PC-9 (cell line): ENCODE data around the gene TBC1D25. TPM values are rescaled to one million over a fixed set of nuclear protein-coding genes. Genes with fewer than 3 reads are reported as not detected.

Experiments
- BruUV-seq: library from RNA; stranded (reverse); fragments of 400-500 nt; replicated peaks from 2 replicates; lab custom pipeline; 2021; lab: Mats Ljungman, UMichigan
- CTCF ChIA-PET: fragments of 300-600 bp; sonication (Branson Sonifier 250); formaldehyde crosslinking; loops from one replicate; lab custom pipeline; 2022; ENCODE audit warnings: antibody characterized with exemption; lab: Charles Lee
- POLR2A ChIA-PET: fragments of 300-600 bp; sonication (Branson Sonifier 250); formaldehyde crosslinking; loops from one replicate; lab custom pipeline; 2022; ENCODE audit warnings: antibody characterized with exemption; ENCODE audit not compliant: unreplicated experiment; lab: Charles Lee
- DNase-seq, 2 experiments: peaks; one replicate each; pipeline versions ENCODE4 v3.0.0 to v3.0.0-alpha.2; 2015 to 2022; ENCODE audit warnings: mixed read lengths in 1 of 2
- H2AFZ ChIP-seq: fragments of 200-600 bp; sonication (generic); 2 replicates; pipeline ENCODE4 v1.8.1; 2017; ENCODE audit warnings: antibody characterized with exemption
- H3F3A ChIP-seq: fragments of 200-600 bp; sonication (generic); 2 replicates; pipeline ENCODE4 v1.8.1; 2017; ENCODE audit warnings: antibody characterized with exemption, mild to moderate bottlenecking, low read depth; ENCODE audit not compliant: insufficient read depth
- H3K27ac ChIP-seq: fragments of 200-600 bp; sonication (generic); 2 replicates; pipeline ENCODE4 v1.6.1; 2016; ENCODE audit warnings: mixed run types
- H3K27me3 ChIP-seq: fragments of 200-600 bp; sonication (generic); 2 replicates; pipeline ENCODE4 v1.6.1; 2016; ENCODE audit warnings: low read depth, mixed run types; ENCODE audit not compliant: insufficient read depth
- H3K36me3 ChIP-seq: fragments of 200-600 bp; sonication (generic); 2 replicates; pipeline ENCODE4 v1.6.1; 2016; ENCODE audit warnings: low read depth, mixed run types
- H3K4me1 ChIP-seq: fragments of 200-600 bp; sonication (generic); replicated peaks from 2 replicates; pipeline ENCODE4 v1.6.1; 2016; ENCODE audit warnings: mixed run types; ENCODE audit not compliant: insufficient read depth
- H3K4me2 ChIP-seq: fragments of 200-600 bp; sonication (generic); 2 replicates; pipeline ENCODE4 v1.6.1; 2017; ENCODE audit warnings: mixed run types
- H3K4me3 ChIP-seq: fragments of 200-600 bp; sonication (generic); 2 replicates; pipeline ENCODE4 v1.6.1; 2016; ENCODE audit warnings: mixed run types
- H3K79me2 ChIP-seq: fragments of 200-600 bp; sonication (generic); 2 replicates; pipeline ENCODE4 v1.6.1; 2017; ENCODE audit warnings: low read depth, mixed run types
- H3K9me2 ChIP-seq: fragments of 200-600 bp; sonication (generic); 2 replicates; pipeline ENCODE4 v1.8.1; 2017; ENCODE audit warnings: mild to moderate bottlenecking; ENCODE audit not compliant: insufficient read depth
- H3K9me3 ChIP-seq: fragments of 200-600 bp; sonication (generic); 2 replicates; pipeline ENCODE4 v1.8.1; 2016; ENCODE audit warnings: low read depth; ENCODE audit not compliant: insufficient read depth
- H4K20me1 ChIP-seq: fragments of 200-600 bp; sonication (generic); 2 replicates; pipeline ENCODE4 v1.8.1; 2017; ENCODE audit not compliant: insufficient read depth
- EZH2 ChIP-seq: fragments of 200-600 bp; sonication (generic); IDR thresholded peaks from 2 replicates; pipeline ENCODE4 v1.8.0; 2017; ENCODE audit warnings: antibody characterized with exemption, low read depth
- intact Hi-C: fragments of 100-400 bp; cut with micrococcal nuclease; formaldehyde crosslinking; loops from one replicate; pipeline ENCODE4 v1.10.0; 2022; ENCODE audit not compliant: unreplicated experiment
- total RNA-seq: library from RNA; stranded (reverse); gene quantifications from 2 replicates; pipeline ENCODE4 v1.2.3, GENCODE V29; 2021
- TF ChIP-seq, protein P1 (sequence below): fragments of 200-600 bp; sonication (generic); conservative IDR thresholded peaks from 2 replicates; pipeline ENCODE4 v1.6.1; 2017; ENCODE audit warnings: mixed run types, antibody characterized with exemption, mild to moderate bottlenecking, moderate library complexity

The TBC1D25 gene
- total RNA-seq, 1 experiment from 2014 or later = 7.4 TPM

DNA sequence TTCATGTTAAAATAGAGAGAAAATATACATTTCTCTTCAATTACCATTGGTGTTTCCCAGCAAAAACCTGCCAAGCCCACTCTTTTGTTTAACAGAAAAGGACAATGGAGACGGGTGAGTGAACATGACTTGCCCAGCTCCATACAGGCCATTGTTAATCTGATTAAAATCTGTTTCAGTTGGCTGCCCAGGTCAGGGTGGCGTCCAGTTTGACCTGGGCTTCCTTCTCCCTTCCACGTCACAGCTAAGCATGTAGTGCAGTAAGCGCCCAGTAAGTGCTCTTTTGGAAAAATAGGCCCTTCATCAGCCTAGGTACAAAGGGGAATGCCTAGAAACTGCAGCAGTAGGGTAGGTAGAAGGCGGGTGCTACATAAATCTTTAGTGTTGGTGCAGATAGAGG is 32.3 kb upstream of the TBC1D25 start:
- H3K27ac ChIP-seq = no peak overlapping the region
- no peaks in the 10 kb centered on the region for H3K9me3 ChIP-seq
- no peak overlapping the region for H3K4me3 ChIP-seq
- H4K20me1 ChIP-seq = no peaks in the 10 kb centered on the region
- H3K4me2 ChIP-seq = no peak overlapping the region
- no peaks in the 10 kb centered on the region for H3K27me3 ChIP-seq
- H3K79me2 ChIP-seq = no peaks in the 10 kb centered on the region
- no peak for DNase-seq
- intact Hi-C loops = no loop called here
- ChIA-PET CTCF (no interaction called here), POLR2A (no interaction called here)
- no TSS peak for BruUV-seq
- H3K36me3 ChIP-seq = no peaks in the 10 kb centered on the region
- no peaks in the 10 kb centered on the region for H3K9me2 ChIP-seq
- TF ChIP-seq, protein P1, sequence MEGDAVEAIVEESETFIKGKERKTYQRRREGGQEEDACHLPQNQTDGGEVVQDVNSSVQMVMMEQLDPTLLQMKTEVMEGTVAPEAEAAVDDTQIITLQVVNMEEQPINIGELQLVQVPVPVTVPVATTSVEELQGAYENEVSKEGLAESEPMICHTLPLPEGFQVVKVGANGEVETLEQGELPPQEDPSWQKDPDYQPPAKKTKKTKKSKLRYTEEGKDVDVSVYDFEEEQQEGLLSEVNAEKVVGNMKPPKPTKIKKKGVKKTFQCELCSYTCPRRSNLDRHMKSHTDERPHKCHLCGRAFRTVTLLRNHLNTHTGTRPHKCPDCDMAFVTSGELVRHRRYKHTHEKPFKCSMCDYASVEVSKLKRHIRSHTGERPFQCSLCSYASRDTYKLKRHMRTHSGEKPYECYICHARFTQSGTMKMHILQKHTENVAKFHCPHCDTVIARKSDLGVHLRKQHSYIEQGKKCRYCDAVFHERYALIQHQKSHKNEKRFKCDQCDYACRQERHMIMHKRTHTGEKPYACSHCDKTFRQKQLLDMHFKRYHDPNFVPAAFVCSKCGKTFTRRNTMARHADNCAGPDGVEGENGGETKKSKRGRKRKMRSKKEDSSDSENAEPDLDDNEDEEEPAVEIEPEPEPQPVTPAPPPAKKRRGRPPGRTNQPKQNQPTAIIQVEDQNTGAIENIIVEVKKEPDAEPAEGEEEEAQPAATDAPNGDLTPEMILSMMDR = no peak
- no peak for TF ChIP-seq EZH2
- no peaks in the 10 kb centered on the region for H3K4me1 ChIP-seq
- H3F3A ChIP-seq = no peaks in the 10 kb centered on the region
- H2AFZ ChIP-seq = no peak overlapping the region

DNA sequence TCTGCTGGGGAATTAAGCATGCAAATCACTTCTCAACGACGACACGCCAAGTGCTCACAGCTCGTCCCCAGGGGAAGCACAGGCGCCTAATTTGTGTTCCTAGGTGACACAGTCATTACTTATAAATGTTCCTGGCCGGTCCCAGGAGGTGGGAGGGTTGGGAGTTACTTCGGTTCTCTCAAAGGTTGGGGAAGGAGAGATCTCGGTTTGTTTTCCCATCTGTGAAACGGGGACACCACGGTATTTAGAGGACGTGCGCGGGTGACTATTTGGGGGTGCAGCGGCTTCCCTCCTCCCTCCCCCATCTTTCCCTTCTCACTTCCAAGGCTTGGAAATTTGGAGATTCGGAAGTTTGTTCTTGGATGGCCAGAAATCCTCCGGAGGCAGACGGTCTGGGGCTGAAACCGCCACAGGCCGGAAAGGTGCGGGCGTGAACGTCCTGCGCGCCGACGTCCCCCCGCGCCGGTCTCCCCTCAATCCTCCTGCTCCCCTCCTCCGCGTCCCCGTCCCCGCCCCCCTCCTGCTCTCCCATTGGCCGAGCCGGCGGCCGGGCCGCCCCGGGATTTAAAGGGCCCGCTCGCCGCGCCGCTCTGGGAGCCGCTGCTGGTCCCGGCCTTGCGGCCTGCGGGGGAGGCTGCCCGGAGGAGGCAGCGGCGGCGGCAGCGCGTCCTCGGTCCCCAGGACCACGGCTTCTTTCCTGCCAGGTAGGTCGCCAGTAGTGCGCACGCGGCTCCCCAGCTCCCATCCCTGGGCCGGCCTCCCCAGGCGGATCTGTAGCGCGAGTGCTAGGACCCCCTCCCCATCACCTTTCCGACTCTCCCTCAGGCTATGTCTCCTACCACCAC is 30.9 kb upstream of the TBC1D25 start, which contains the start of gene PORCN:
PORCN (plus strand) TSS at position 593 of the 845 bp plus-strand sequence. CDS start 829 bp downstream, outside the sequence.
- BruUV-seq = TSS peak; percentile 90
- H3K9me2 ChIP-seq = no peaks in the 10 kb centered on the region
- ChIA-PET CTCF (no interaction called here), POLR2A (interaction anchor here (0.6 kb wide), 1 partner anchor 90 kb away, joined by 6 read pairs; no protein-coding TSS in a partner anchor)
- H3K79me2 ChIP-seq = no peaks in the 10 kb centered on the region
- H3K36me3 ChIP-seq = no peaks in the 10 kb centered on the region
- H3K4me1 ChIP-seq = no peaks in the 10 kb centered on the region
- no peaks in the 10 kb centered on the region for H3K27me3 ChIP-seq
- peak within 1 kb of the TSS; percentile 64 for H3K4me2 ChIP-seq
- peak within 1 kb of the TSS; percentile 77 for H3K27ac ChIP-seq
- H3F3A ChIP-seq = no peaks in the 10 kb centered on the region
- DNase-seq = peak; percentile 48 to 63
- peak within 1 kb of the TSS; percentile 69; the same call in 1 of the 2 replicates for H2AFZ ChIP-seq
- H3K9me3 ChIP-seq = no peaks in the 10 kb centered on the region
- peak within 1 kb of the TSS; percentile 56 for H3K4me3 ChIP-seq
- no peaks in the 10 kb centered on the region for H4K20me1 ChIP-seq
- TF ChIP-seq EZH2 = no peak
- TF ChIP-seq, protein P1 = no peak
- intact Hi-C loops = loop anchor here (1.0 kb wide), 1 partner anchor 21 kb away; no protein-coding TSS in a partner anchor

DNA sequence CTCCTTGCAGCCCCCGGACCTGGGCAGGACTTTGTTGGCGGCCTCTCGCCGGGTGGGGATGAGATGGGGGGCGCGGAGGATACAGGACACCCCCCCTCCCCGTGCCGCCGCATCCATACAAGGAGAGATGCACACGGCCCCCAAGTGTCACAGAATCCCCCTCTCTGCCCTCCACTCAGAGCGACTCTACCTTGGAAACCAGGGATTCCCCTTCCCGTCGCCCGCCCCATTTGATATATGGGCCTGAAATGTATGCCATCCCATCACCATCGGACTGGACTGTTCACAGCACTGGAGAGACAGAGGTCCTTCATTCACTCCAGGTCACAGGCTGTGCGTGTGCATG is 30.3 kb upstream of the TBC1D25 start:
- H3F3A ChIP-seq = no peaks in the 10 kb centered on the region
- no peaks in the 10 kb centered on the region for H3K27me3 ChIP-seq
- ChIA-PET POLR2A (no interaction called here), CTCF (no interaction called here)
- no peaks in the 10 kb centered on the region for H3K79me2 ChIP-seq
- H3K9me3 ChIP-seq = no peaks in the 10 kb centered on the region
- no peak for DNase-seq
- H3K27ac ChIP-seq = no peak overlapping the region
- H2AFZ ChIP-seq = 0 out of 2 replicates have a peak overlapping the region, but pooled peaks have one; percentile 64
- no peaks in the 10 kb centered on the region for H3K4me1 ChIP-seq
- BruUV-seq = no TSS peak
- TF ChIP-seq, protein P1 = no peak
- no peak for TF ChIP-seq EZH2
- H3K36me3 ChIP-seq = no peaks in the 10 kb centered on the region
- H3K4me3 ChIP-seq = peak overlapping the region; percentile 56
- peak overlapping the region; percentile 64 for H3K4me2 ChIP-seq
- H3K9me2 ChIP-seq = no peaks in the 10 kb centered on the region
- H4K20me1 ChIP-seq = no peaks in the 10 kb centered on the region
- intact Hi-C loops = loop anchor here (1.0 kb wide), 1 partner anchor 22 kb away; no protein-coding TSS in a partner anchor
